Measurements from ENCODE around the gene AGBL4. TPM values are rescaled to one million over a fixed set of nuclear protein-coding genes. Genes with fewer than 3 reads are reported as not detected.

Gene AGBL4
- total RNA-seq, 1 experiment from 2014 or later: not detected

GRCh38 chr1:49319426-49319963 lies 704.3 kb downstream of the AGBL4 start:
- Histone ChIP-seq H3K9ac (ENCODE audit: low read length) (no peak overlapping the region), H3K79me2 (ENCODE audit: insufficient read depth, low read length) (no peaks in the 10 kb centered on the region), H2AFZ (ENCODE audit: low read depth, low read length, poor library complexity, severe bottlenecking) (no peak overlapping the region), H3K27ac (ENCODE audit: low read depth, low read length) (no peak overlapping the region), H3K9me2 (ENCODE audit: insufficient read depth) (no peaks in the 10 kb centered on the region), H3K4me3 (replicated peaks in 1 of 2; ENCODE audit: low read depth in 1 of 2, low read length in 2 of 2) (no peak overlapping the region), H3K27me3 (ENCODE audit: insufficient read depth, low read length) (no peaks in the 10 kb centered on the region), H3K4me2 (ENCODE audit: low read length) (no peak overlapping the region), H3K9me3 (ENCODE audit: control insufficient read depth in 1 of 2, insufficient read depth in 1 of 2, low read depth in 1 of 2, low read length in 2 of 2) (peaks cover 0 to 5% of the 10 kb centered on the region in 2 experiments; a peak in 2 of 4 replicates), H3K36me3 (ENCODE audit: control insufficient read depth in 1 of 2, insufficient read depth in 2 of 2, low read length in 2 of 2) (no peaks in the 10 kb centered on the region), H4K20me1 (ENCODE audit: insufficient read depth) (no peaks in the 10 kb centered on the region), H3K4me1 (ENCODE audit: control insufficient read depth in 1 of 2, insufficient read depth in 2 of 2, low read length in 2 of 2) (no peaks in the 10 kb centered on the region)
- DNase-seq (ENCODE audit: low read depth, low spot score) (no peak), ATAC-seq (no peak)
- ChIA-PET RAD21 (ENCODE audit: low non-redundant PET in 1 of 2, low total read pairs in 2 of 2, uncharacterized antibody in 2 of 2, unreplicated experiment in 2 of 2) (no interaction called here), CTCF (no interaction called here), POLR2A (no interaction called here)
- TF ChIP-seq EZH2phosphoT487 (IDR thresholded peaks at IDR 0.05; ENCODE audit: borderline replicate concordance): no peak
- TF ChIP-seq EZH2 (IDR thresholded peaks at IDR 0.05): no peak
- TF ChIP-seq ZNF274 (IDR thresholded peaks at IDR 0.05; ENCODE audit: low read depth, low read length): no peak
- TF ChIP-seq CBX3 (IDR thresholded peaks at IDR 0.05; ENCODE audit: low read depth): no peak
- no peak for TF ChIP-seq REST (IDR thresholded peaks at IDR 0.05; ENCODE audit: low read depth)
- no peak for TF ChIP-seq SP1 (IDR thresholded peaks at IDR 0.05; ENCODE audit: low read depth)
- no peak for TF ChIP-seq FOSL1 (IDR thresholded peaks at IDR 0.05; ENCODE audit: low read depth)
- TF ChIP-seq CEBPB (IDR thresholded peaks at IDR 0.05; ENCODE audit: low read depth): no peak
- no peak for TF ChIP-seq JUND (IDR thresholded peaks at IDR 0.05)
- TF ChIP-seq, protein P1, sequence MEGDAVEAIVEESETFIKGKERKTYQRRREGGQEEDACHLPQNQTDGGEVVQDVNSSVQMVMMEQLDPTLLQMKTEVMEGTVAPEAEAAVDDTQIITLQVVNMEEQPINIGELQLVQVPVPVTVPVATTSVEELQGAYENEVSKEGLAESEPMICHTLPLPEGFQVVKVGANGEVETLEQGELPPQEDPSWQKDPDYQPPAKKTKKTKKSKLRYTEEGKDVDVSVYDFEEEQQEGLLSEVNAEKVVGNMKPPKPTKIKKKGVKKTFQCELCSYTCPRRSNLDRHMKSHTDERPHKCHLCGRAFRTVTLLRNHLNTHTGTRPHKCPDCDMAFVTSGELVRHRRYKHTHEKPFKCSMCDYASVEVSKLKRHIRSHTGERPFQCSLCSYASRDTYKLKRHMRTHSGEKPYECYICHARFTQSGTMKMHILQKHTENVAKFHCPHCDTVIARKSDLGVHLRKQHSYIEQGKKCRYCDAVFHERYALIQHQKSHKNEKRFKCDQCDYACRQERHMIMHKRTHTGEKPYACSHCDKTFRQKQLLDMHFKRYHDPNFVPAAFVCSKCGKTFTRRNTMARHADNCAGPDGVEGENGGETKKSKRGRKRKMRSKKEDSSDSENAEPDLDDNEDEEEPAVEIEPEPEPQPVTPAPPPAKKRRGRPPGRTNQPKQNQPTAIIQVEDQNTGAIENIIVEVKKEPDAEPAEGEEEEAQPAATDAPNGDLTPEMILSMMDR (IDR thresholded peaks at IDR 0.05 in 2 of 3, conservative IDR thresholded peaks at IDR 0.05 in 1 of 3; ENCODE audit: borderline replicate concordance in 1 of 3, insufficient read depth in 1 of 3, low read depth in 2 of 3, low read length in 2 of 3): no peak
- TF ChIP-seq SIN3A (IDR thresholded peaks at IDR 0.05; ENCODE audit: low read depth): no peak
- no peak for TF ChIP-seq ZFX (IDR thresholded peaks at IDR 0.05)
- TF ChIP-seq POLR2AphosphoS5 (IDR thresholded peaks at IDR 0.05; ENCODE audit: low read depth, low read length): no peak
- no TSS peak for BruUV-seq (replicated peaks)
- intact Hi-C loops (cut with micrococcal nuclease): no loop called here

All from HCT116 (cell line).